ENCODE measurements around the gene SREK1IP1. TPM values are rescaled to one million over a fixed set of nuclear protein-coding genes. Genes with fewer than 3 reads are reported as not detected.

SREK1IP1 gene
- total RNA-seq = 10 to 100 TPM; 19.4 to 21.8 TPM

DNA sequence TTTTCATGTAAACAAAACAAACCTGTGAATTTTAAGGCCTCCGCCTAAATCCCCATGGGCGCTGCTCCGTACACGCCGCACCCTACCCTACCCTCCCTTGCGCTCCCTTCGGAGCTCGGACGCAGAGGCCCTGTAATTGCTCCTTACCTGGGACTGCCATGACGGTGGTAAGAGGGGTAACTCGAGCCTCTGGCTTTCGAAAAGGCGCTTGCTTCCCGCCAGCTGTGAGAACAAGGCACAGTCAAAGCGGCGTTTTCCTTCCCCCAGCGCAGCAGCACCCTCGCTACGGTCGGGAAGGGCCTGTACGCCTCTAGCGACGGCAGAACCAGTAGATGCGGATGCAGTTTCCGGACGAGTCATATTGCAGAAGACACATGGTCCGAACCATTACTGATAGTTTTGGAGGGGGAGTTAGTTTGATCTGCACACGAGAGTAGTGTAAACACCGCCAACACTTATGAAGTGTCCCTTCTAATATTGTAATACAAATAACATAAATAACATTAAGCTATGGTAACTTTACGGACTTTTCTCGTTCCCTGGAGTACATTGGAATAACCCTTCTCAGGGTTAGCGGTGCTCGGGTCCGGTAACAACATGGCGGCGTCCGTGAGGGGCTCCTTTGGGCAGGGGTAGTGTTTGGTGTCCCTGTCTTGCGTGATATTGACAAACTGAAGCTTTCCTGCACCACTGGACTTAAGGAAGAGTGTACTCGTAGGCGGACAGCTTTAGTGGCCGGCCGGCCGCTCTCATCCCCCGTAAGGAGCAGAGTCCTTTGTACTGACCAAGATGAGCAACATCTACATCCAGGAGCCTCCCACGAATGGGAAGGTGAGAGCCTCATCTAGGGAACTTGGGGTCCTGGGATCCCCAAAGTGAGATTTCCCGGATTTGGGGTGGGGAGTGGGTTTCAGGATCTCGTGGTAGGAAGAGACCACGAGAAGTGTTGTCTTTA lies at the start of gene SREK1IP1, which contains the start of gene CWC27:
TSS of gene SREK1IP1 (minus strand) at position 334 of the 955 bp plus-strand sequence. CDS start at position 160, 174 bp downstream.
TSS of gene CWC27 (plus strand) at position 573 of the 955 bp plus-strand sequence. CDS start at position 790, 217 bp downstream.
- peaks cover 41% of the 10 kb centered on the region for H3K4me1 Mint-ChIP-seq (ENCODE audit: low read depth)
- CTCF ChIA-PET = interaction anchor here (0.8 to 2.1 kb wide), 6 partner anchors 15 to 712 kb away, joined by 3 to 12 read pairs (median 4); no protein-coding TSS in a partner anchor
- peak within 1 kb of the TSS; percentile 91 for H3K27ac Mint-ChIP-seq
- DNase-seq (peak; percentile 89), ATAC-seq (peak; percentile 98)
- peak within 1 kb of the TSS; percentile 90 for H3K4me3 Mint-ChIP-seq
- no peaks in the 10 kb centered on the region for H3K27me3 Mint-ChIP-seq (ENCODE audit: low read depth)
- POLR2A ChIA-PET = interaction anchor here (0.7 to 1.7 kb wide), 6 partner anchors 9 to 794 kb away, joined by 3 to 8 read pairs (median 3); partner anchors contain the start of genes ADAMTS6, CENPK and PPWD1
- H3K36me3 Mint-ChIP-seq (ENCODE audit: low read depth) = peaks cover 15% of the 10 kb centered on the region
- H3K9me3 Mint-ChIP-seq (ENCODE audit: insufficient read depth) = no peaks in the 10 kb centered on the region

DNA sequence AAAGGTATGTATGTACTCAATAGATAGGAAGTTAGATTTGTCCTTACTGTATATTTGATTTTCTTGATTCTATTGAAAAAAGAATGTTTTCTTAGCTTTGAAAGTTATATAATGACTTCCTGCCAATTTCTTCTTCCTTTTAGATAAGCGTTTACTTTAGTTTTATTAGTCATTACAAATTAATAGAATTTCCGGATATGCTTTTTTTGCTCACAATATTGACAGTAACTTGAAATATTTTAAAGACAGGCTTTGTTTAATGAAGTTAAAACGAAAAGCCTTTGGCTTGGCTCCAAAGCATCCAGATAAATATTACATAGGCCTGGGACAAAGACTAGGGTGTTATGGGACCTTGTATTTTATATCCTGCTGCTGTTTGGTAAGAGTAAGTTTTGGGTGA lies 49.8 kb upstream of the SREK1IP1 start:
- Mint-ChIP-seq H3K27ac (no peak overlapping the region), H3K27me3 (ENCODE audit: low read depth) (no peaks in the 10 kb centered on the region), H3K9me3 (ENCODE audit: insufficient read depth) (no peaks in the 10 kb centered on the region), H3K36me3 (ENCODE audit: low read depth) (peaks cover 11% of the 10 kb centered on the region), H3K4me1 (ENCODE audit: low read depth) (peaks cover 3% of the 10 kb centered on the region), H3K4me3 (no peak overlapping the region)
- POLR2A ChIA-PET = no interaction called here
- CTCF ChIA-PET = no interaction called here
- DNase-seq (no peak), ATAC-seq (no peak)

DNA sequence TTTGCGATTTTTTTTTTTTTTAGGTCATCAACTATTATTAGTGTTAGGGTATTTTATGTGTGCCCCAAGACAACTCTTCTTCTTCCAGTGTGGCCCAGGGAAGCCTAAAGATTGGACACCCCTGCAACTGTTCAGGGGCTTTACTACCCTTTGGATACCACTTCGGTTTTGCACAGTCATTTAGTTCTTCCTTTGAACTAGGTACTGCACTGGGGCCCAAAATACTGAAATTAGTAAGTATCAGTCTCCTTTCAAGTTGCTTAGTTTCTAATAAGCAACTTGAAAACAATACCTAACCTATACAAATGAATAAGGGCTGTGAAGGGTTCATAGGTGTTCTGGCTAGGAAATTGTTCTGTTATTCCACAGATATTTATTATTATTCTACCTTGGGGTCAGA lies 45.6 kb upstream of the SREK1IP1 start:
- H3K4me1 Mint-ChIP-seq (ENCODE audit: low read depth) = no peaks in the 10 kb centered on the region
- H3K27ac Mint-ChIP-seq = no peak overlapping the region
- no peaks in the 10 kb centered on the region for H3K9me3 Mint-ChIP-seq (ENCODE audit: insufficient read depth)
- no peak overlapping the region for H3K4me3 Mint-ChIP-seq
- no peak for DNase-seq
- ChIA-PET CTCF (interaction anchor here (6.2 kb wide), 1 partner anchor 668 kb away, joined by 79 read pairs; the partner anchor contains the start of gene ADAMTS6), POLR2A (no interaction called here)
- no peak for ATAC-seq
- H3K36me3 Mint-ChIP-seq (ENCODE audit: low read depth) = peaks cover 6% of the 10 kb centered on the region
- no peaks in the 10 kb centered on the region for H3K27me3 Mint-ChIP-seq (ENCODE audit: low read depth)

DNA sequence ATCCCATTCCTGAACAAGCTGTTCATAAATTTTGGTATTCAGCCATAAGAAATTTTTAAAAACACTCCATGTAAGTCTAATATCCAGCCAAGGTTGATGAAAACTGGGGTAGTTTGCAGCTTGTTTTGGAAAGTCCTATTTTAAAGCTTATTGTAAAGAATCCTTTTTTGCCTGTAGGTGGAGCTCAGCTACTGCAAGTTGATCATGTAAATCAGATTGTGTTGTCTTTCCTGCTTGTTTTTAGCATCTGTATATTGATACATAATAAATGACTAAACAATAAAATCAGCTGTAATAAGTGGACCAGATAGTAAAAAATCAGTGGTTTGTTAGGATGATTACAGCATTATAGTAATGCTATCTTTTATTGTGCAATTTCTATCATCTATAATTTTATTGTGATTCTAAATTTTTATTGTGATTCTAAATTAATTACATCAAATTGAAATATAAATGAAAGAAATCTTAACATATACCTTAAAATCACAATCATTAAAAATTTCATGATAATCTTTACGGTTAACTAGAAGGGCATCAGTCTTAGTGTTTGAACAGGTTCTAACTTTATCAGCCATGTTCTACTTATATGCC lies 42.7 kb upstream of the SREK1IP1 start:
- H3K27me3 Mint-ChIP-seq (ENCODE audit: low read depth) = no peaks in the 10 kb centered on the region
- H3K4me1 Mint-ChIP-seq (ENCODE audit: low read depth) = no peaks in the 10 kb centered on the region
- ATAC-seq (peak; percentile 39), DNase-seq (peak; percentile 34)
- CTCF ChIA-PET = interaction anchor here (0.7 to 6.2 kb wide), 16 partner anchors 9 to 752 kb away, joined by 3 to 79 read pairs (median 4); partner anchors contain the start of genes ADAMTS6, CENPK and PPWD1
- H3K27ac Mint-ChIP-seq = no peak overlapping the region
- peaks cover 1% of the 10 kb centered on the region for H3K36me3 Mint-ChIP-seq (ENCODE audit: low read depth)
- H3K4me3 Mint-ChIP-seq = no peak overlapping the region
- POLR2A ChIA-PET = no interaction called here
- H3K9me3 Mint-ChIP-seq (ENCODE audit: insufficient read depth) = no peaks in the 10 kb centered on the region

DNA sequence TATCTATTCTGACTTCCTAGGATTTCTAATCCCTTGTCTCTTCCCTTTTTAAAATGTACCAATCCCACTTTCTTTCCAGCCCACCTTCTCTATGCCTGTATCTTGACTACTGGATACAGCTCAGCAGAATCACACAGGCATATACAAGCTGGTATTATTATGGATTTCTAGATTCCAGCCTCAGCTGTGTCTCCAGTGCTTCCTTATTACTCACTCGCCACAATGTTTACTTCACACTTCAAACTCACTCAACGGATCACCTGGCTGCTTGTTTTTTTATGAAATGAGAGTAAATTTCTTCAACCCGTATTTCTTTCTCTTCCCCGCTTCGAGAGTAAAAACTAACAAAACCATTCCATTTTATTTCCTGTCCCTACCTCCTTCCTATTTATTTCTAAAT lies 39.0 kb upstream of the SREK1IP1 start:
- Mint-ChIP-seq H3K36me3 (ENCODE audit: low read depth) (peaks cover 3% of the 10 kb centered on the region), H3K27ac (no peak overlapping the region), H3K27me3 (ENCODE audit: low read depth) (no peaks in the 10 kb centered on the region), H3K4me3 (no peak overlapping the region), H3K4me1 (ENCODE audit: low read depth) (no peaks in the 10 kb centered on the region), H3K9me3 (ENCODE audit: insufficient read depth) (no peaks in the 10 kb centered on the region)
- ChIA-PET POLR2A (no interaction called here), CTCF (interaction anchor here (1.2 to 2.6 kb wide), 3 partner anchors 23 to 698 kb away, joined by 3 to 11 read pairs (median 3); partner anchors contain the start of gene ADAMTS6)
- DNase-seq (no peak), ATAC-seq (no peak)

DNA sequence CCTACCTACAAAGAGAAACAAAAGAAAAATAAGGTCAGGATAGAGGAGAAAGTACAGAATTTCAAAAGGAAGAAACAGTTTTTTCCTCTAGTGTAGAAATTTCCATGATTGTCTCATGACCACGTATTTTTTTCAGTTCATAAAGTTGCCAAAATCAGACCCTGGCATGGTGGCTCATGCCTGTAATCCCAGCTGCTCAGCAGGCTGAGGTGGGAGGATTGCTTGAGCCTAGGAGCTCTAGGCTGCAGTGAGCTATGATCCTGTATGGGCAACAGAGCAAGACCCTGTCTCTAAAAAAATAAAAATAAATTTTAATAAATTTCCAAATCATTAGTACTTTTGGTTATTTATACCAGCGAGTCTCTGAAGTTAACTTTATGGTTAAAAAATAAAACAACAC lies 38.0 kb upstream of the SREK1IP1 start:
- no peak overlapping the region for H3K4me3 Mint-ChIP-seq
- no peaks in the 10 kb centered on the region for H3K9me3 Mint-ChIP-seq (ENCODE audit: insufficient read depth)
- ChIA-PET POLR2A (no interaction called here), CTCF (interaction anchor here (2.6 kb wide), 1 partner anchor 676 kb away, joined by 11 read pairs; the partner anchor contains the start of gene ADAMTS6)
- DNase-seq (no peak), ATAC-seq (no peak)
- H3K27ac Mint-ChIP-seq = no peak overlapping the region
- no peaks in the 10 kb centered on the region for H3K4me1 Mint-ChIP-seq (ENCODE audit: low read depth)
- no peaks in the 10 kb centered on the region for H3K27me3 Mint-ChIP-seq (ENCODE audit: low read depth)
- H3K36me3 Mint-ChIP-seq (ENCODE audit: low read depth) = peaks cover 3% of the 10 kb centered on the region

DNA sequence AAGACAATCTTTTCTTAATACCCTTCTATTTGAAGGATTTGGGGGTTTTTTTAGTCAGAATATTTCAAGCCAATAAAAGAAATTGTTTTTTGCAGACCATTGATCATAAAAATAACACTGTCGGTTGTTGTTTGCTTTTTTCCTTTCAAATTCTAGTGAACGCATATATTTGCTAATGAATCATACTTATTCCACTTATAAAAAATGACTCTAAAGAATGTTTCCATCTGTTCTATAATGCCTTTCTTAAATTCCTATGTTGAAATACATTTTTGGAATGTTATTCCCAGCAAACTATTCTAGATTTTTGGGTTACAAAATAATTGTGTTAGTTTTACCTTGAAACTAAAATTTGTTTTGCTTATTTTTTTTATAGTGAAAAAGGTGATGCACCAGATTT lies 32.4 kb upstream of the SREK1IP1 start:
- ChIA-PET POLR2A (no interaction called here), CTCF (no interaction called here)
- no peak for ATAC-seq

DNA sequence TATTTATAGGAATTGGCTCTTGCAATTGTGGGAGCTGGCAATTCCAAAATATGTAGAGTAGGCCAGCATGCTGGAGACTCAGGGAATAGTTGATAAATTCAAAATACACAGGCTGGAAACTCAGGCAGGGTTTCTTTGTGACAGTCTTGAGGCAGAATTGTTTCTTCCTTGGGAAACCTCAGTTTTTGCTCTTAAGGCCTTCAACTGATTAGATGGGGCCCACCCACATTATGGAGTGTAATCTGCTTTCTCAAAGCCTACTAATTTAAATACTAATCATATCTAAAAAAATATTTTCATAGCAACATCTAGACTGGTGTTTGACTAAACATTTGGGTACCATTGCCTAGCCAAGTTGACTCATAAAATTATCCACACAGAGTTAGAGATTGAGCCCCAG lies 27.8 kb upstream of the SREK1IP1 start:
- Mint-ChIP-seq H3K27me3 (ENCODE audit: low read depth) (no peaks in the 10 kb centered on the region), H3K4me1 (ENCODE audit: low read depth) (no peaks in the 10 kb centered on the region), H3K27ac (no peak overlapping the region), H3K36me3 (ENCODE audit: low read depth) (peaks cover 14% of the 10 kb centered on the region), H3K9me3 (ENCODE audit: insufficient read depth) (no peaks in the 10 kb centered on the region), H3K4me3 (no peak overlapping the region)
- CTCF ChIA-PET = no interaction called here
- no peak for DNase-seq
- POLR2A ChIA-PET = no interaction called here
- no peak for ATAC-seq

More for the DNA sequence above, 32.4 kb upstream of the SREK1IP1 start:
- H3K9me3 Mint-ChIP-seq (ENCODE audit: insufficient read depth) = no peaks in the 10 kb centered on the region
- DNase-seq = no peak
- no peak overlapping the region for H3K4me3 Mint-ChIP-seq
- H3K36me3 Mint-ChIP-seq (ENCODE audit: low read depth) = peaks cover 6% of the 10 kb centered on the region
- H3K27ac Mint-ChIP-seq = no peak overlapping the region
- H3K4me1 Mint-ChIP-seq (ENCODE audit: low read depth) = no peaks in the 10 kb centered on the region
- no peaks in the 10 kb centered on the region for H3K27me3 Mint-ChIP-seq (ENCODE audit: low read depth)

DNA sequence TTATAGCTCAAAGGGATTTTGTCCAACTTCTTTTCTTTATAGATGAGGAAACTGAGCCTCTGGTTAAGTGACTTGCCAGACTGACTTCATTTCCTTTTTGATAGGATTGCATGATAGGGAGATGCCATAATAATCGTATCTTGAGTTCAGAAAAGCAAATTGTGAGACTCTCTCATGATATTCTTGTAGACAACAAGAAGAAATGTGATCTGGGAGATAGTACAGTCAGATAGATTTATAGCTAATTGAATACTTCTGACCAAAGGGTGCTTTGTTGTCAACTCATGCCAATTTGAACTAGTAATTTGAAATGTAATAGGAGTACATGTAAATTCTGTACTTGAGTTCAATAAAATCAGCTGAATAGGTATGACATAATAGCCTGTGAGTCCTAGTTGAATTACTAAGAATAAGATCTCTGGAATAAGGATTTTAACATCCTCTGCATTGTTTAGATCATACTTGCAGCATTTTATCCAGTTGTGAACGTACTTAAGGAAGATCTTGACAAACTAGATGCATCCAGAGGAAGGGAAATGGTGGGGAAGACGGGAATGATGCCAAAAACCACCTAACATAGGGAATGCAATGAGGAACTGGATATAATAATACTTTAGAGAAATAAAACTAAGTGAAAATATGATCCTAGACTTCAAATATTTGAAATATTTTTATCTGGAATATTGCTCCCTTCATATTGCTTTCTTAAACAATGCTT lies 25.7 kb upstream of the SREK1IP1 start:
- DNase-seq (no peak), ATAC-seq (no peak)
- no peak overlapping the region for H3K4me3 Mint-ChIP-seq
- no peaks in the 10 kb centered on the region for H3K9me3 Mint-ChIP-seq (ENCODE audit: insufficient read depth)
- ChIA-PET POLR2A (no interaction called here), CTCF (interaction anchor here (3.1 kb wide), 1 partner anchor 10 kb away, joined by 9 read pairs; no protein-coding TSS in a partner anchor)
- H3K36me3 Mint-ChIP-seq (ENCODE audit: low read depth) = peaks cover 18% of the 10 kb centered on the region
- H3K27me3 Mint-ChIP-seq (ENCODE audit: low read depth) = no peaks in the 10 kb centered on the region
- no peak overlapping the region for H3K27ac Mint-ChIP-seq
- H3K4me1 Mint-ChIP-seq (ENCODE audit: low read depth) = peaks cover 7% of the 10 kb centered on the region

DNA sequence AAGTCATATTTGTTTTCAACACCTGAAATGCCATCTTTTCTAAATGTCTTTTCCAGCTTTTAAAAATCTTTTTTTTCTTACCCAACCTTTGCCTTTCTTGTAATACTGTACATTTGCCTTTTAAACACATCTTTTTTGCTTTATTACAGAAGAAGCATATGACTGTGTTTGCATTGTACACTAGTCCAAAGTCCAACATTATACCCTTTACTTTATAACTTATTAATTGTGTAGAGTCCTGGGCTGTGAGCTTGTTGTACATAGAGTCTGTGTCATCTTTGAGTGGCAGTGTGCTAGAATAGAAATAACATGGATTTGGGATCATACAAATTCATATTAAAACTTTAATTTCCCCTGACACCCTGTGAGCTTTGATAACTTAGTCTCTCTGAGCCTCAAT lies 24.0 kb upstream of the SREK1IP1 start:
- POLR2A ChIA-PET = no interaction called here
- H3K27me3 Mint-ChIP-seq (ENCODE audit: low read depth) = no peaks in the 10 kb centered on the region
- H3K36me3 Mint-ChIP-seq (ENCODE audit: low read depth) = peaks cover 15% of the 10 kb centered on the region
- H3K4me3 Mint-ChIP-seq = no peak overlapping the region
- H3K27ac Mint-ChIP-seq = no peak overlapping the region
- DNase-seq (no peak), ATAC-seq (no peak)
- H3K9me3 Mint-ChIP-seq (ENCODE audit: insufficient read depth) = no peaks in the 10 kb centered on the region
- H3K4me1 Mint-ChIP-seq (ENCODE audit: low read depth) = peaks cover 13% of the 10 kb centered on the region
- CTCF ChIA-PET = interaction anchor here (3.1 kb wide), 1 partner anchor 8 kb away, joined by 9 read pairs; no protein-coding TSS in a partner anchor

DNA sequence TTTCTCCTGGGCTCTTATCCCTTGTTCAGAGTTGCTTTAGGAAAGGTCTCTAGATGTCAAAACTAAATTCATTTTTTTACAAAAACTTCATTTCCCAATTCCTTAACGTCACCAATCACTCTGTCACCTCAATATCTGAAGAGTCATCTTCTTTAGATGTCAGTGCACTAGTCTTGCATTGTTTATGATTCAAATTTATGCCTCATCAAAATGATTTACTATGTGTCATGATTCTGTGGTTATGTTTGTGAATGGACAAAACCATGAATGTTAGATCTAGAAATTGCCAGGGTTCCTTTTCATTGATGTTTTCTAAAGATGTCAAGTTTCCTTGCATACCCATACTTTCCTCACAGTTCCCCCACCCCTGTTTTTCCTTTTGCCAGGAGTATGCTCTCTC lies 21.7 kb upstream of the SREK1IP1 start:
- no peaks in the 10 kb centered on the region for H3K27me3 Mint-ChIP-seq (ENCODE audit: low read depth)
- ATAC-seq (no peak), DNase-seq (no peak)
- H3K4me3 Mint-ChIP-seq = no peak overlapping the region
- no peaks in the 10 kb centered on the region for H3K9me3 Mint-ChIP-seq (ENCODE audit: insufficient read depth)
- ChIA-PET CTCF (no interaction called here), POLR2A (no interaction called here)
- H3K27ac Mint-ChIP-seq = peak overlapping the region; percentile 51
- peaks cover 18% of the 10 kb centered on the region for H3K36me3 Mint-ChIP-seq (ENCODE audit: low read depth)
- peaks cover 15% of the 10 kb centered on the region for H3K4me1 Mint-ChIP-seq (ENCODE audit: low read depth)
